DND-41 (cell line): ENCODE results near the gene PPIB.

Experiments
- ATAC-seq: fragments of 200-7000 bp; cut with Tn5 transposase; 3 replicates; pipeline ENCODE4 v1.9.1; 2021; ENCODE audit warnings: low read depth; ENCODE audit not compliant: insufficient read depth
- DNase-seq: peaks from one replicate; pipeline ENCODE4 v3.0.0-alpha.2; 2020
- H2AFZ ChIP-seq: 2 replicates; pipeline ENCODE4 v1.6.0; 2012; ENCODE audit warnings: low read depth, low read length
- H3K27ac ChIP-seq: 2 replicates; pipeline ENCODE4 v1.5.1; 2012; ENCODE audit warnings: low read length, inconsistent platforms
- H3K27me3 ChIP-seq: fragments of 200-600 bp; sonication (generic); 2 replicates; pipeline ENCODE4 v1.6.0; 2012; ENCODE audit warnings: low read length, mild to moderate bottlenecking, inconsistent platforms; ENCODE audit not compliant: insufficient read depth, poor library complexity
- H3K36me3 ChIP-seq: 2 replicates; pipeline ENCODE4 v1.5.1; 2012; ENCODE audit warnings: low read length, inconsistent platforms; ENCODE audit not compliant: insufficient read depth
- H3K4me1 ChIP-seq: 2 replicates; pipeline ENCODE4 v1.5.1; 2012; ENCODE audit warnings: mild to moderate bottlenecking, low read length; ENCODE audit not compliant: insufficient read depth
- H3K4me2 ChIP-seq: 2 replicates; pipeline ENCODE4 v1.6.0; 2012; ENCODE audit warnings: mild to moderate bottlenecking, moderate library complexity, low read length, inconsistent platforms; ENCODE audit not compliant: insufficient read depth
- H3K4me3 ChIP-seq, 2 experiments: fragments of 200-600 bp in 1 of 2; shearing (Covaris generic) in 1 of 2; 2 replicates each; pipeline ENCODE4 v1.5.1; 2012 to 2016; ENCODE audit warnings: inconsistent platforms in 2 of 2, low read length in 2 of 2, mild to moderate bottlenecking in 2 of 2, low read depth in 1 of 2, moderate library complexity in 1 of 2
- H3K79me2 ChIP-seq: 2 replicates; pipeline ENCODE4 v1.6.0; 2012; ENCODE audit warnings: low read length, inconsistent platforms; ENCODE audit not compliant: insufficient read depth
- H3K9ac ChIP-seq: 2 replicates; pipeline ENCODE4 v1.6.0; 2012; ENCODE audit warnings: low read depth, mild to moderate bottlenecking, inconsistent platforms, low read length, moderate library complexity
- H3K9me3 ChIP-seq: 2 replicates; pipeline ENCODE4 v1.5.1; 2012; ENCODE audit warnings: low read length, moderate library complexity, mild to moderate bottlenecking, inconsistent platforms; ENCODE audit not compliant: insufficient read depth, severe bottlenecking
- H4K20me1 ChIP-seq: 2 replicates; pipeline ENCODE4 v1.6.0; 2012; ENCODE audit warnings: low read length; ENCODE audit not compliant: insufficient read depth
- EZH2 ChIP-seq: IDR thresholded peaks from 3 replicates; pipeline ENCODE4 v1.6.1; 2012; ENCODE audit warnings: borderline replicate concordance, low read depth, mild to moderate bottlenecking, moderate library complexity, low read length, inconsistent platforms; ENCODE audit not compliant: severe bottlenecking
- TF ChIP-seq, protein P1 (sequence below): IDR thresholded peaks from 2 replicates; pipeline ENCODE4 v1.5.1; 2012; ENCODE audit warnings: borderline replicate concordance, low read length, moderate library complexity, mild to moderate bottlenecking; ENCODE audit not compliant: poor library complexity, severe bottlenecking; ENCODE audit errors: extremely low read depth

PPIB gene

DNA sequence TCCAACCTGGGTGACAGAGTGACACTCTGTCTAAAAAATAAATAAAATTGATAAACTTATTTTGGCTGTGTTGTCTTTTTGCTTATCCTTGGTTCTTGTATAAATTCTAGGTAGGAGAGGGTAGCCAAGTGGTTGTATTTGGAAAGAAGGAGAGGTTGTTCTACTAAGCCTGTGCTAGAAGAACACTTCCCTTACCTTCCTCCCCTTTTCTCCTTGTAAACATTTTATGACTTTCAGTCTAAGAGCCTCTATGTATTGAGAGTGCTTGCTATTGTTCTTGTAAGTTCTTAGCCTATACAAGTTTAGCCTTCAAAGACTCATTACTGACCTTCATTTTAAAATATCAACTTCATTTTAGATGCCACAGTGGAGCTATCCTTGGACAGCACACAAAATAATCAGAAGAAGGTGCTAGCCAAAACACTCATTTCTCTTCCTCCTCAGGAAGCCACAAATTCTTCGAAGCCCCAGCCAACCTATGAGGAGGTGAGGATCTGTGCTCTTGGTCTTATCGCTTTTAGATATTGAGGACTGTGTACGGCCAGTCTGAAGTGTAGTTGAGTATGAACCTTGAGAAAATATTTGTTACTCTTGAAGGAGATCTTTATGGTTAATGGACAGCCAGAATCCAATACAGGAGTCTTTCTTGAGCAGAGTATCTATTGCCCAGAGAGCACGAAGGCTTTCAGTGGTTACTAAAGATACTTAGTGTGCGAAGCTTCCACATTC is 44.9 kb downstream of the PPIB start:
- Histone ChIP-seq H3K9ac (no peak overlapping the region), H3K27me3 (no peaks in the 10 kb centered on the region), H3K4me2 (no peak overlapping the region), H4K20me1 (peaks cover 5% of the 10 kb centered on the region; the same call in 1 of the 2 replicates), H2AFZ (no peak overlapping the region), H3K36me3 (peaks cover 91% of the 10 kb centered on the region), H3K27ac (no peak overlapping the region), H3K9me3 (no peaks in the 10 kb centered on the region), H3K79me2 (peaks cover 4% of the 10 kb centered on the region; the same call in 1 of the 2 replicates), H3K4me1 (no peaks in the 10 kb centered on the region), H3K4me3 (no peak overlapping the region)
- no peak for DNase-seq
- TF ChIP-seq, protein P1, sequence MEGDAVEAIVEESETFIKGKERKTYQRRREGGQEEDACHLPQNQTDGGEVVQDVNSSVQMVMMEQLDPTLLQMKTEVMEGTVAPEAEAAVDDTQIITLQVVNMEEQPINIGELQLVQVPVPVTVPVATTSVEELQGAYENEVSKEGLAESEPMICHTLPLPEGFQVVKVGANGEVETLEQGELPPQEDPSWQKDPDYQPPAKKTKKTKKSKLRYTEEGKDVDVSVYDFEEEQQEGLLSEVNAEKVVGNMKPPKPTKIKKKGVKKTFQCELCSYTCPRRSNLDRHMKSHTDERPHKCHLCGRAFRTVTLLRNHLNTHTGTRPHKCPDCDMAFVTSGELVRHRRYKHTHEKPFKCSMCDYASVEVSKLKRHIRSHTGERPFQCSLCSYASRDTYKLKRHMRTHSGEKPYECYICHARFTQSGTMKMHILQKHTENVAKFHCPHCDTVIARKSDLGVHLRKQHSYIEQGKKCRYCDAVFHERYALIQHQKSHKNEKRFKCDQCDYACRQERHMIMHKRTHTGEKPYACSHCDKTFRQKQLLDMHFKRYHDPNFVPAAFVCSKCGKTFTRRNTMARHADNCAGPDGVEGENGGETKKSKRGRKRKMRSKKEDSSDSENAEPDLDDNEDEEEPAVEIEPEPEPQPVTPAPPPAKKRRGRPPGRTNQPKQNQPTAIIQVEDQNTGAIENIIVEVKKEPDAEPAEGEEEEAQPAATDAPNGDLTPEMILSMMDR = no peak
- ATAC-seq = no peak

DNA sequence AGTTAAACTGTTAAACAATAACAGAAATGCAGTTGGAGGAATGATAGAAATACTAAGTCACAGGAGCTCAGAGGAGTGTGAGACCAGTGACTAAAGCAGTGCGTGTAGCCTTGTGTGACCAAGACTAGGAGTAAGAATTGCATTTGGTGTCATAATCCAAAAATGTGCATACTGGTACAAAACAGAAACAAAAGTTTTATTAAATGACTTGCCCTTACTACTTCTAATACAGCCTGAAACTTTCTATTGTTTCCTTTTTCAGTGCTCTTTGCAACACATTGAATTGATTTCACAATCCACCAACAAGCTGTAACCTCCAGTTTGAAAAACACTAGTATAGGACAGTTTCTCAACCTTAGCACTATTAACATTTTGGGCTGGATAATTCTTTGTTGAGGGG is 49.9 kb downstream of the PPIB start:
- Histone ChIP-seq H3K4me1 (no peaks in the 10 kb centered on the region), H3K27ac (no peak overlapping the region), H3K9me3 (no peaks in the 10 kb centered on the region), H3K4me3 (no peak overlapping the region), H3K36me3 (peaks cover 60% of the 10 kb centered on the region), H3K79me2 (peaks cover 53% of the 10 kb centered on the region), H2AFZ (no peak overlapping the region), H3K4me2 (no peak overlapping the region), H3K27me3 (no peaks in the 10 kb centered on the region), H4K20me1 (peaks cover 27% of the 10 kb centered on the region), H3K9ac (no peak overlapping the region)
- TF ChIP-seq EZH2 = no peak
- TF ChIP-seq, protein P1 = no peak
- no peak for ATAC-seq
- no peak for DNase-seq

DNA sequence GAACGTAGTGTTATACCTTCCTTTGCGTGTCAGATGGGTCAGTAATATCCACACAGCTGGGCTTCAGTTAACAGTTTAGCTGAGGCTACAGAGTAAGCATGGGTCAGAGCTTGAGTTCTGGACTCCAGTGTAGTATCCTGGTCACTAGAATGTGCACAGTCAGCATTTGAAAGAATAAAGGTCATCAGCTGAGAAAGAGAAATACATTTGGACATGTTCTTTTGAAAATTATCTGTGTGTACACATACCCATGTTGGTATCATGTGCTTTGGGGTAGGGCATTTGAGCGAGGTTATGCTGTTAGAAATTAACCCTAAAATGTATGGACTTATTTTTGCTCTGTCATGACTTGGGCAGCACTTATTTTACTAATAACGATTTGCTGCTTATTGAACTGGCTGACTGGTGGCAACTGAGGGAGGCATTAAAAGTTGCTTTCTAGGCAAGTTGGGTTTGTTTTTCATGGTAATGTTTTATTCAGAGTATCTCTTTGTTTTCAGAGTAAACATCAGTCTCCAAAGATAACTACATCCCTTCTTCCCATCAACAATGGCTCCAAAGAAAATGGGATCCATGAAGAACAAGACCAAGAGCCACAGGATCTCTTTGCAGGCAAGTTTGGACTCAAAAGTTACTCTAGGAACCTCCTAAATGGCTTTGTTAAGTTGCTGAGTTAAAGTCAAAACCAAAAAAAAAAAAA is 50.6 kb downstream of the PPIB start:
- ATAC-seq (no peak), DNase-seq (no peak)
- Histone ChIP-seq H3K27me3 (no peaks in the 10 kb centered on the region), H3K36me3 (peaks cover 53% of the 10 kb centered on the region), H2AFZ (no peak overlapping the region), H4K20me1 (peaks cover 32% of the 10 kb centered on the region), H3K4me2 (no peak overlapping the region), H3K9me3 (no peaks in the 10 kb centered on the region), H3K79me2 (peaks cover 58% of the 10 kb centered on the region), H3K27ac (no peak overlapping the region), H3K4me1 (no peaks in the 10 kb centered on the region), H3K4me3 (no peak overlapping the region), H3K9ac (no peak overlapping the region)
- TF ChIP-seq, protein P1 = no peak
- no peak for TF ChIP-seq EZH2
